ENCODE results near the gene IGFBP4. TPM values are rescaled to one million over a fixed set of nuclear protein-coding genes. Genes with fewer than 3 reads are reported as not detected.

Gene IGFBP4
- total RNA-seq, 2 experiments from 2014 or later, result 10.7 to 11.6 TPM

- no peak for TF ChIP-seq CTCF (IDR thresholded peaks at IDR 0.05)
- Mint-ChIP-seq H3K27me3 (peaks cover 8% of the 10 kb centered on the region), H3K27ac (no peak overlapping the region), H3K9me3 (no peaks in the 10 kb centered on the region), H3K36me3 (ENCODE audit: low read depth) (no peaks in the 10 kb centered on the region), H3K4me1 (ENCODE audit: low read depth) (no peaks in the 10 kb centered on the region), H3K4me3 (no peak overlapping the region)
- DNase-seq (no peak), ATAC-seq (no peak)
- POLR2A ChIA-PET, result no interaction called here
- CTCF ChIA-PET, result interaction anchor here (1.5 kb wide), 1 partner anchor 11 kb away, joined by 4 read pairs; no protein-coding TSS in a partner anchor
- intact Hi-C loops (cut with micrococcal nuclease), result no loop called here
Observed at GRCh38 chr17:40502716-40503115, 59.5 kb downstream of the IGFBP4 start.

- no peak for ATAC-seq
- Mint-ChIP-seq H3K4me1 (ENCODE audit: low read depth) (no peaks in the 10 kb centered on the region), H3K27ac (no peak overlapping the region), H3K36me3 (ENCODE audit: low read depth) (no peaks in the 10 kb centered on the region), H3K27me3 (peaks cover 8% of the 10 kb centered on the region), H3K4me3 (no peak overlapping the region), H3K9me3 (no peaks in the 10 kb centered on the region)
- DNase-seq, result no peak
- ChIA-PET POLR2A (no interaction called here), CTCF (no interaction called here)
- TF ChIP-seq CTCF (IDR thresholded peaks at IDR 0.05), result no peak
- intact Hi-C loops (cut with micrococcal nuclease), result no loop called here
Observed at GRCh38 chr17:40503154-40503553, 59.9 kb downstream of the IGFBP4 start.

- Mint-ChIP-seq H3K36me3 (ENCODE audit: low read depth) (no peaks in the 10 kb centered on the region), H3K27ac (no peak overlapping the region), H3K9me3 (no peaks in the 10 kb centered on the region), H3K4me1 (ENCODE audit: low read depth) (no peaks in the 10 kb centered on the region), H3K4me3 (no peak overlapping the region), H3K27me3 (no peaks in the 10 kb centered on the region)
- TF ChIP-seq CTCF (IDR thresholded peaks at IDR 0.05), result no peak
- DNase-seq (no peak), ATAC-seq (no peak)
- intact Hi-C loops (cut with micrococcal nuclease), result no loop called here
- ChIA-PET CTCF (no interaction called here), POLR2A (interaction anchor here (0.6 kb wide), 1 partner anchor 499 kb away, joined by 3 read pairs; no protein-coding TSS in a partner anchor)
Observed at GRCh38 chr17:40506786-40507185, 63.5 kb downstream of the IGFBP4 start.

Other genes starting within 250 kb of the IGFBP4 start
- gene WIPF2, start 224.1 kb upstream of the IGFBP4 start, total RNA-seq, result 10 to 100 TPM; 15.3 to 17.9 TPM
- gene CDC6, start 155.6 kb upstream of the IGFBP4 start, total RNA-seq, result 100 to 1,000 TPM; 110 to 118 TPM
- 10 to 100 TPM; 34.7 to 36.2 TPM for gene RARA, start 134.3 kb upstream of the IGFBP4 start, total RNA-seq
- not detected for gene GJD3, start 78.7 kb upstream of the IGFBP4 start, total RNA-seq
- gene TOP2A, start 25.6 kb upstream of the IGFBP4 start, total RNA-seq, result 100 to 1,000 TPM; 273 to 280 TPM
- gene TNS4, start 58.2 kb downstream of the IGFBP4 start, total RNA-seq, result 1 to 10 TPM; 5.8 to 6.3 TPM
- gene CCR7, start 122.0 kb downstream of the IGFBP4 start, total RNA-seq, result 100 to 1,000 TPM; 297 to 302 TPM
- gene SMARCE1, start 204.4 kb downstream of the IGFBP4 start, total RNA-seq, result 10 to 100 TPM; 87.8 to 92.5 TPM
- not detected for gene KRT222, start 221.7 kb downstream of the IGFBP4 start, total RNA-seq

Measured in activated CD8-positive, alpha-beta T cell treated with anti-CD3 and anti-CD28 coated beads for 36 hours (primary cell).